Activated T-helper 1 cell treated with anti-CD3 and anti-CD28 coated beads, Interleukin-12 subunit alpha, Interleukin-12 subunit beta, Interleukin-2, Interleukin-4 antibody, amounts not matched to agents 30 ng/mL and 10 ng/mL and 1 ng/mL, durations not matched to agents 14 hours and 24 hours and 36 hours (primary cell): ENCODE measurements around the gene WDR82. TPM values are rescaled to one million over a fixed set of nuclear protein-coding genes. Genes with fewer than 3 reads are reported as not detected.
A peak's percentile ranks its signal among the peaks of the same experiment; 100 is the strongest.
"Not testable (repeated sequence)": the region's sequence is repeated elsewhere in the genome, so short reads cannot be mapped to it uniquely, and the experiment has no call there.

Source experiments
- DNase-seq: peaks from one replicate; pipeline ENCODE4 v3.0.0; 2021; ENCODE audit warnings: low spot score
- H3K27ac Mint-ChIP-seq: one replicate; pipeline ENCODE4 v1.8.0; 2021; ENCODE audit warnings: mild to moderate bottlenecking, mixed read lengths
- H3K27me3 Mint-ChIP-seq: one replicate; pipeline ENCODE4 v1.8.0; 2022; ENCODE audit warnings: mild to moderate bottlenecking, moderate library complexity, mixed read lengths; ENCODE audit not compliant: insufficient read depth
- H3K36me3 Mint-ChIP-seq: one replicate; pipeline ENCODE4 v1.8.0; 2021; ENCODE audit warnings: low read depth, mixed read lengths
- H3K4me1 Mint-ChIP-seq: one replicate; pipeline ENCODE4 v1.8.0; 2021; ENCODE audit warnings: low read depth, mixed read lengths
- H3K4me3 Mint-ChIP-seq: one replicate; pipeline ENCODE4 v1.8.0; 2021; ENCODE audit warnings: mild to moderate bottlenecking, moderate library complexity, mixed read lengths
- H3K9me3 Mint-ChIP-seq: one replicate; pipeline ENCODE4 v1.8.0; 2021; ENCODE audit warnings: mixed read lengths
- intact Hi-C: fragments of 100-400 bp; cut with micrococcal nuclease; formaldehyde crosslinking; loops from one replicate; pipeline ENCODE4 v1.15.1; 2024
- total RNA-seq: library from RNA; stranded (reverse); gene quantifications from 2 replicates; pipeline ENCODE4 v1.2.3, GENCODE V29; 2022

WDR82 gene
- total RNA-seq, 1 donor from 2014 or later: 105 TPM

DNA sequence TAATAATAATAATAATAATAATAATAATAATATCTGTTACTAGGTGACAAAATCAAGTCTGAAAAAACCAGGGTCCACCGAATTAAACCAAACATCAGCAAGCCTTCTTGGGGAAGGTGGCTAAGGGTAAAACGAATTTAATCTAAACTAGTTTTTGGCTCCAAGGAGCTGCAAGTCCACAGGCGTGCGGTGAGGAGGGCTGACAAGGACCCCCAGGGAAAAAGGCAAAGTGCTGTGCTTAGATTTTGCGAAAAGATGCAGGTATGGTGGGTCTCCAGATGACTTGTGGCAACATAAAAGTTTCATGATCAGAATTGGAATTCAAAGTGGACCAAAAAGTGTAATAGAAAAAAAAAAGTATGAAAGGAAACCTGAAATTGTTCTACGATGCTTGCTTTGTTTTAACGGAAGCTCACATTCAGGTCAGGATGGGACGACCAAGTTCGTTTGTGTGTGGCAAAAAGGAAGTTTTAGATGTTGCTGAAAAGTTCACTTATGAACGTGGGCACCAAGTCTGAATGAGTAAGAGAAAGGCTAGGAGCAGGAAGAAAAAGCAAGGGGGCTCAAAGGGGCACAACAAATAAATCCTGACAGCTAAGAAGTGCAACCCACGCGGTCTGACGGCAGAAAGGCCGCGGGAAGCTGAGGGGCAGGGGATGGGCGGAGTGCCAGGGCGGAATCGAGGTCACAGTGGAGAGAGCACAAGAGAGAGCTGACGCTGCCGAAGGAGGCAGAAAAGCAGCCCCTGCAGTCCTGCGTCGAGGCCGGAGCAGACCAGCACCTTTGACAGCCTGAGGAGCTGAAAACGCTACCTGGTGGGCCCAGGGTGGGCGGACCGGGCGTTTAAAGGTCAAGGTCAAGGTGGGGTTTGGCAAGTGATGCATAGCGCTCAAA is 1.1 kb downstream of the WDR82 start:
- Mint-ChIP-seq H3K36me3 (peaks cover 46% of the 10 kb centered on the region), H3K4me3 (peak overlapping the region; percentile 97), H3K4me1 (peaks cover 71% of the 10 kb centered on the region), H3K9me3 (no peaks in the 10 kb centered on the region), H3K27me3 (no peaks in the 10 kb centered on the region), H3K27ac (peak overlapping the region; percentile 98)
- intact Hi-C loops: loop anchor here (1.0 to 10.0 kb wide), 4 partner anchors 24 to 827 kb away; partner anchors contain the start of genes GNL3 and PBRM1
- peak; percentile 63 for DNase-seq

DNA sequence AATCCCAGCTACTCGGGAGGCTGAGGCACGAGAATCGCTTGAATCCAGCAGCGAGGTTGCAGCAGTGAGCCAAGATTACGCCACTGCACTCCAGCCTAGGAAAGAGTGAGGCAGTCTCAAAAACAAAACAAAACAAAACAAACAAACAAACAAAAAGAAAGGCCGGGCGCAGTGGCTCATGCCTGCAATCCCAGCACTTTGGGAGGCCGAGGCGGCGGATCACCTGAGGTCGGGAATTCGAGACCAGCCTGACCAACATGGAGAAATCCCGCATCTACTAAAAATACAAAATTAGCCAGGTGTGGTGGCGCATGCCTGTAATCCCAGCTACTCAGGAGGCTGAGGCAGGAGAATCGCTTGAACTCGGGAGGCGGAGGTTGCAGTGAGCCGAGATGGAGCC is 3.7 kb downstream of the WDR82 start:
- H3K27me3 Mint-ChIP-seq, H3K9me3 Mint-ChIP-seq, DNase-seq: not testable (repeated sequence)
- peaks cover 63% of the 10 kb centered on the region for H3K36me3 Mint-ChIP-seq
- intact Hi-C loops: loop anchor here (10.0 kb wide), 2 partner anchors 410 to 830 kb away; partner anchors contain the start of genes GNL3 and PBRM1
- peak overlapping the region; percentile 97 for H3K4me3 Mint-ChIP-seq
- H3K27ac Mint-ChIP-seq: peak overlapping the region; percentile 90
- peaks cover 76% of the 10 kb centered on the region for H3K4me1 Mint-ChIP-seq

DNA sequence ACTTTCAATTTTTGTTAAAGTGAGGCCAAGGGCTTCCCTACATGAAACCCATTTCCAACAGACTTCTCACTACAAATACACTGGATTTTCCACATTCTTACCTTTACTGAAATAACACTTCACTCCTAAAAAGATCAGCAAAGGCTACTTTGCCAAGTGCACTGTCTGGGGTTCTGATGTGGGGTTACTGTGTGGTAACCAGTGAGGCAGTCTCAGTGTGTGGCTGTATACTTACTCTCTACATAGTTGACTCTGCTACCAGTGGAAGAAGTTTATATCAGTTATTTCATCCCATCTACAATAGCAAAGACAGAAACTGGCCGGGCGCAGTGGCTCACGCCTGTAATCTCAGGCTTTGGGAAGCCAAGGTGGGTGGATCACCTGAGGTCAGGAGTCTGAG is 5.6 kb downstream of the WDR82 start:
- intact Hi-C loops: loop anchor here (10.0 kb wide), 2 partner anchors 412 to 832 kb away; partner anchors contain the start of genes GNL3 and PBRM1
- peak overlapping the region; percentile 97 for H3K4me3 Mint-ChIP-seq

DNA sequence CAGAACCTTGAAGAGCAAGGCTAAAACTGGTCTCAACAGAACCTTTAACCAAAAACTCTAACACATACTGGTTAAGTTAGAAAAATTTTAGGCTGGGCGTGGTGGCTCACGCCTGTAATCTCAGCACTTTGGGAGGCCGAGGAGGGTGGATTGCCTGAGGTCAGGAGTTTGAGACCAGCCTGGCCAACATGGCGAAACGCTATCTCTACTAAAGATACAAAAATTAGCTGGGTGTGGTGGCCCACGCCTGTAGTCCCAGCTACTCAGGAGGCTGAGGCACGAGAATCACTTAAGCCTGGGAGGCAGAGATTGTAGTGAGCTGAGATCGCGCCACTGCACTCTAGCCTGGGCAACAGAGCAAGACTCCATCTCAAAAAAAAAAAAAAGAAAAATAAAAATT is 6.3 kb downstream of the WDR82 start:
- Mint-ChIP-seq H3K4me3 (peak overlapping the region; percentile 81), H3K36me3 (peaks cover 69% of the 10 kb centered on the region), H3K4me1 (peaks cover 83% of the 10 kb centered on the region), H3K27ac (peak overlapping the region; percentile 88)
- H3K27me3 Mint-ChIP-seq, DNase-seq, H3K9me3 Mint-ChIP-seq: not testable (repeated sequence)
- intact Hi-C loops: loop anchor here (10.0 kb wide), 2 partner anchors 413 to 833 kb away; partner anchors contain the start of genes GNL3 and PBRM1

More for the DNA sequence above, 5.6 kb downstream of the WDR82 start:
- no peaks in the 10 kb centered on the region for H3K27me3 Mint-ChIP-seq
- H3K4me1 Mint-ChIP-seq: peaks cover 77% of the 10 kb centered on the region
- peak overlapping the region; percentile 90 for H3K27ac Mint-ChIP-seq
- DNase-seq: no peak
- H3K9me3 Mint-ChIP-seq: no peaks in the 10 kb centered on the region
- H3K36me3 Mint-ChIP-seq: peaks cover 68% of the 10 kb centered on the region

DNA sequence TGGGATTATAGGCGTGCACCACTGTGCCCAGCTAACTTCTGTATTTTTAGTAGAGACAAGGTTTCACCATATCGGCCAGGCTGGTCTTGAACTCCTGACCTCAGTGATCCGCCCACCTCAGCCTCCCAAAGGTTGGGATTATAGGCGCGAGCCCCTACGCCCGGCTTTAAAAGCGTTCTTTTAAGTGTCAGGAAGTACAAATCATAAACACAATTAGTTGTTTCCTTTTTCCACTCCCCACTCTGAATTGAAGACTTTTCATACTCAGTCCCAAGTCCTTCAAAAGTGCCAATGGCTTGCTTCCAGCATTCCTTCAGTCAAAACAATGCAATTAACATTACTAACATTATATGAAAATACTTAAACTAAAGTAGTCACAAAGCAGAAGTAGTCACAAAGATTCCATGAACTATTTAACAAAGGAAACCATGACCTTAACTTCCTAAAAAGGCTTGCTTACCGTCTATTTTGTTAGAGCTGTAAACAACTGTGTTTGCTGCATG is 8.1 kb downstream of the WDR82 start:
- no peak for DNase-seq
- peak overlapping the region; percentile 81 for H3K4me3 Mint-ChIP-seq
- no peaks in the 10 kb centered on the region for H3K27me3 Mint-ChIP-seq
- peaks cover 65% of the 10 kb centered on the region for H3K36me3 Mint-ChIP-seq
- peak overlapping the region; percentile 88 for H3K27ac Mint-ChIP-seq
- no peaks in the 10 kb centered on the region for H3K9me3 Mint-ChIP-seq
- intact Hi-C loops: loop anchor here (1.0 to 10.0 kb wide), 4 partner anchors 8 to 834 kb away; partner anchors contain the start of genes GNL3, PBRM1 and WDR82
- H3K4me1 Mint-ChIP-seq: peaks cover 76% of the 10 kb centered on the region

DNA sequence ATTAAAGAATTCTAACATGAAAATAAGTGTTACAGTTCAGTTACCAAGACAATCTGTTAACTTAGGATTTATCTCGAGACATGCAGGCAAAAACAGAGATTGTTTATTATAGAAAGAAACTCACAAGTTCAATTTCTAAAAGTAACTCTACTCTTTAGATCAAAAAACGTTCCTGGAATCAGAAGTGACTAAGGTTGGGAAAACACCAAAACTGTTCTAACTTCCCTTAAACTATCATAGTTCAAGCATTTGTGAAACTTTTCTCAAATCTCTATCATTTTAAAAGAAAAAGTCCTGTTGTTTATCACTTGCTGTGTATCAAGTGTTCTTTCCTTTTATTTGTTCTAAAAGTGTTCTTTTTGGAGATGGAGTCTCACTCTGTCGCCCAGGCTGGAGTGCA is 8.7 kb downstream of the WDR82 start:
- intact Hi-C loops: loop anchor here (1.0 to 10.0 kb wide), 4 partner anchors 9 to 835 kb away; partner anchors contain the start of genes GNL3, PBRM1 and WDR82
- Mint-ChIP-seq H3K36me3 (peaks cover 67% of the 10 kb centered on the region), H3K4me3 (peak overlapping the region; percentile 81), H3K27ac (peak overlapping the region; percentile 88), H3K27me3 (no peaks in the 10 kb centered on the region), H3K9me3 (no peaks in the 10 kb centered on the region), H3K4me1 (peaks cover 71% of the 10 kb centered on the region)
- DNase-seq: no peak

DNA sequence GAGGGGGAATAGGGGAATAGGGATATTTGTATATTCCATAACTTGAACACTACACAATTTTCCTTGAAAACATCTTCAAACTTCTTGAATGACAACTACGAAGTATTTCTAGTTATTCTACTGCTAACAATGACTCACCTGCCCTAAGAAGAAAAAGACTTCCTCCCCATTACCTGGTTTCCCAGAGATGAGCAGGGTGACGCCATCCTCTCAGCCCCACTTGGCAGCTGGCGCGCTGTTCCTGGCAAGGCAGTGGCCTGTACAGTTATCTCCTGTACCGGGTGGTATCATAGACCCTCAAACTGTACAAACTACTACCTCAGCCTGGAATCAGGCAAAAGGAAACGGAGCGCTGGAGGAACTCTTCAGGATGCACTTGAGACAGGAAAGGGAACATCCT is 10.4 kb downstream of the WDR82 start:
- no peaks in the 10 kb centered on the region for H3K9me3 Mint-ChIP-seq
- no peak for DNase-seq
- no peaks in the 10 kb centered on the region for H3K27me3 Mint-ChIP-seq
- intact Hi-C loops: no loop called here
- peaks cover 71% of the 10 kb centered on the region for H3K4me1 Mint-ChIP-seq
- peak overlapping the region; percentile 88 for H3K27ac Mint-ChIP-seq
- peaks cover 67% of the 10 kb centered on the region for H3K36me3 Mint-ChIP-seq
- peak overlapping the region; percentile 71 for H3K4me3 Mint-ChIP-seq

DNA sequence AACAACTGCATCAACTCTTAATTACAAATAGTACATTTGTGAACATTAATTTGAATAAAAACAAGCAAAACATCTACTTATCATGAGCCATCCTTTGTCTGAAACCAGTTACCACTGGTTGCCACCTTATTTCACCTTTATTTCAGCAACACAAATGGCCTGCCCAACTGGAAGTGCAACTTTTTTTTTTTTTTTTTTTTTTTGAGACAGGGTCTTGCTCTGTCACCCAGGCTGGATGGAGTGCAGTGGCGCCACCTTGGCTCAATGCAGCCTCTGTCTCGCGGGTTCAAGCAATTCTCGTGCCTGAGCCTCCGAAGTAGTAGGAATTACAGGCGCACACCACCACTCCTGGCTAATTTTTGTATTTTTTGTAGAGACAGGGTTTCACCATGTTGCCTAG is 13.1 kb downstream of the WDR82 start:
- Mint-ChIP-seq H3K27ac (peak overlapping the region; percentile 47), H3K27me3 (no peaks in the 10 kb centered on the region), H3K4me3 (no peak overlapping the region), H3K4me1 (peaks cover 76% of the 10 kb centered on the region), H3K36me3 (peaks cover 72% of the 10 kb centered on the region), H3K9me3 (no peaks in the 10 kb centered on the region)
- intact Hi-C loops: no loop called here
- DNase-seq: no peak

DNA sequence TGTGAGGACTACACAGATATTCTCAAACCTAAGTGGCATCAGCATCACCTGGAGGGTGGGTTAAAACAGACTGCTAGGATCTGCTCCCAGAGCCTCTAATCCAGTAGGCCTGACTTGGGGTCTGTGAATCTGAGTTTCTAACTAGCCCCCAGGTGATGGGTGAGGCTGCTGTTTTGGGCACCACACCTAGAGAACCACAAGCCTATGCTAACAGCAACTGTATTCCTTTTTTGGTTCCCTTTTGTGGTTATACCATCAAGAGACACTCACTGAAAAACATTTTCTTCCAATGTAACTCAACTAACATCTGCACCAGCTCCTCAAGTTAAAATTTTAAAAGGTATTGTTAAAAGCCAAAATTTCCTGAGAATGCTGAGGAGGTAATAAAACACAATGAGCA is 16.0 kb downstream of the WDR82 start:
- H3K27me3 Mint-ChIP-seq: no peaks in the 10 kb centered on the region
- H3K27ac Mint-ChIP-seq: no peak overlapping the region
- H3K9me3 Mint-ChIP-seq: no peaks in the 10 kb centered on the region
- H3K4me1 Mint-ChIP-seq: peaks cover 76% of the 10 kb centered on the region
- no peak for DNase-seq
- peak overlapping the region; percentile 6 for H3K4me3 Mint-ChIP-seq
- intact Hi-C loops: no loop called here
- H3K36me3 Mint-ChIP-seq: peaks cover 76% of the 10 kb centered on the region

DNA sequence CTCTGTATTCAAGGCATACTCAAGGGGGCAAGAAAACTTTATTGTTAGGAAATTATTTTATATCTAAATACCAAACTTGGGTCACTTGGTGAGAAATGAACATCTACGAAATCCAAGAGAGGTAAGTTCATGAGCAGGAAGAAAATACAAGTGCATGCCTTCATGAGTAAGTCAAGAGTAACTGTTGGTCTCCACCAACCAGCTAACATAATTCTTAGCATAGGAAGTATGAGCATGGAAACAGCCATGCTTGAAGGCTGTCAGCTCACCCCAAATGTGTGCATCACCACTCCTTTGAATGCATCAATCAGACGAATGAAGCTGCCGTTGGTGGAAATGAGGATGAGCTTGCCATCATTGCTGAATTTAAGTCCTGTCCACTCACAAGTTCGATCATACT is 19.0 kb downstream of the WDR82 start:
- intact Hi-C loops: no loop called here
- no peak for DNase-seq
- Mint-ChIP-seq H3K27me3 (no peaks in the 10 kb centered on the region), H3K36me3 (peaks cover 81% of the 10 kb centered on the region), H3K27ac (peak overlapping the region; percentile 69), H3K9me3 (no peaks in the 10 kb centered on the region), H3K4me3 (no peak overlapping the region), H3K4me1 (peaks cover 93% of the 10 kb centered on the region)

DNA sequence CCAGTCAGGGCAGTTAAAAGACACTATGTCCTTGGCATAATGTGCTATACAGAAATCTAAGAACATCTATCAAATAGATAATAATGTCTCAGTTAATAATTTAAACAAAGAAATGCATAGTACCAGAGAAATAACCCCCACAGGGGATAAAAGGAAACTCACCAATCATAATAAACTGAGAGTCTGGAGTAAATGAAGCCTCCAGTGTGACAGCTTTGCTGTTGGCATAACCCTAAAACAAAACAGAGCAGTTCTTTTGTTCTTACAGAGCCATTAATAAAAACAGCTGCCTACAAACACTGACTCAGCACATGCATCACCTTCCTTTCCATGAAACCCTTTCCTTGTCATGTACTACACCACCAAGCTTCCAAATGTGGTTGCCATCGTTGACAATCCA is 19.4 kb downstream of the WDR82 start:
- Mint-ChIP-seq H3K4me3 (no peak overlapping the region), H3K4me1 (peaks cover 93% of the 10 kb centered on the region), H3K9me3 (no peaks in the 10 kb centered on the region), H3K27ac (peak overlapping the region; percentile 81), H3K27me3 (no peaks in the 10 kb centered on the region), H3K36me3 (peaks cover 81% of the 10 kb centered on the region)
- intact Hi-C loops: no loop called here
- DNase-seq: no peak

DNA sequence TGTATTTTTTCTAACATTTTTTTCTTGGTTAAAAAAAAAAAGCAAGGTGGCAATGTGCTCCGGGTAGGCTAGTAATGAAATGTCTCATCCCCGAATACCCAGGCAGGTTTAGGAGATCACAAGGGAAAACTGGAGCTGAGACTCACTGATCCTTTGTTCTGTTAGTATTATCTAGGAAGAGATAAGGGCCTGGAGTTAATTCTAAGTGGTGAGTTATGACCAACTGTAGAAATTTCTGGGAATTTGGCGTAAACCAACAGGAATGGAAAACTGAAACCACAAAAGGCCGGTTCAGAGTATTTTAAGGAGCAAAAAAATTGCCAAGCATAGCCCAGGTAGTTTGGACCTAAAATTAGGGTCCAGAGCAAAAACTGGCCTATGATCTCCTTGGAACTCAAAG is 20.5 kb downstream of the WDR82 start:
- peaks cover 93% of the 10 kb centered on the region for H3K4me1 Mint-ChIP-seq
- H3K36me3 Mint-ChIP-seq: peaks cover 74% of the 10 kb centered on the region
- no peak for DNase-seq
- H3K9me3 Mint-ChIP-seq: no peaks in the 10 kb centered on the region
- H3K27ac Mint-ChIP-seq: peak overlapping the region; percentile 62
- intact Hi-C loops: no loop called here
- no peak overlapping the region for H3K4me3 Mint-ChIP-seq
- H3K27me3 Mint-ChIP-seq: no peaks in the 10 kb centered on the region

DNA sequence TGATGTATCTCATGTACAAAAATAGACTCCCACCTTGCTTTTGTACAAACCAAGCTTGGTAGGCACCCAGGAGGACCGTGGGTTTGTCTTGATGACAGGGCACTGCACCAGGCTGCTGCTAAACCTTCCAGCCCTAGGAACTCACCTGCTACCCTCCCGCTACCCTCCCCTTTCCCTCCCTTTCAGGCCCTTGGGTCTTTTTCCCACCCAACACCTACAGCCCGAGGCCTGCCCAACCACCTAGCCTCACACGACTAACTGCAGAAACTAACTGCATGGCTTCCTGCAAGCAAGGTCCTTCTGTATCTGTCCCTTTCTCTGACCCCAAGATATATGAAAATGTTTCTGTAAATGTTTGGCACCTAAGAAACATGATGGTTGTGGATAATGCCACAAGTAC is 21.8 kb downstream of the WDR82 start:
- intact Hi-C loops: no loop called here
- no peak for DNase-seq
- H3K36me3 Mint-ChIP-seq: peaks cover 74% of the 10 kb centered on the region
- H3K4me1 Mint-ChIP-seq: peaks cover 86% of the 10 kb centered on the region
- peak overlapping the region; percentile 78 for H3K27ac Mint-ChIP-seq
- no peaks in the 10 kb centered on the region for H3K27me3 Mint-ChIP-seq
- no peaks in the 10 kb centered on the region for H3K9me3 Mint-ChIP-seq
- H3K4me3 Mint-ChIP-seq: peak overlapping the region; percentile 44
